Activated gamma-delta T cell treated with Interleukin-2 at 50 U/mL for 16 hours (primary cell): ENCODE data around the gene LAIR2.

Source experiments
- DNase-seq: peaks from one replicate; pipeline ENCODE4 v3.0.0-alpha.2; 2020

The LAIR2 gene

DNA sequence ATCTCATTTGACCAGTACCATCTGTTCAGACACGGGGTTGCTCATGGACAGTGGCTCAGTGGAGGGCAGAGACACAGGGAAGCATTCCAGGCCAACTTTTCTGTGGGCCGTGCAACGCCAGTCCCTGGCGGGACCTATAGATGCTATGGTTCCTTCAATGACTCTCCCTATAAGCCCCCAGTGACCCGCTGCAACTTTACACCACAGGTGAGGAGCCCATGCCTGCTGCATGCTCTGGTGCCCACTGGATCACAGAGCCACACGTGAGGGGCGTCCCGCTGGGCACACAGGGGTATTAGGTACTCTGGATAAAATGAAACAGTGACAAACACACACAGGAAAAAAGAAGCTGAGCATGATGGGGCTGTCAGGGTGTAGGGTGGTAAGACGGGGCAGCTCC, 34.3 kb downstream of the LAIR2 start:
- no peak for DNase-seq

GRCh38 chr19:54541712-54542111, 39.1 kb downstream of the LAIR2 start:
- DNase-seq: no peak

GRCh38 chr19:54548806-54549205, 46.2 kb downstream of the LAIR2 start:
- no peak for DNase-seq

DNA sequence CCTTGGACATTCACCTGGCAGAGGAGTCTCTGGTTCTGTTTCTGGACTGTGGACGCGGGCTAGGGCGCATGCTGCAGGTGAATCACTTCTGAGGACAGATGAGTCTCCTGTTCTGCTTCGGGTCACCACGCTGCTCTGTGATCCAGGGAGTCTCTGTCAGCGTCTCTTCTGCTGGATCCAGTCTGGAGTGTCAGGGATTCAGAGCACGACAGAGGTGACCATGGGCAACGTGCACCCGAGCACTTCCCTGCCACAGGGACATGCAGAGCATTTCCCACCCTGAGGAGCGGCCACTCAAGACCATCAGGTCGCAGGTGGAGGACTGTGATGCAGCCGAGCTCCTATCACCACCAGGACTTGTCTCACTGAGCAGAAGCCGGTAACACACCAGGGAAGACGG, 46.6 kb downstream of the LAIR2 start:
- no peak for DNase-seq

DNA sequence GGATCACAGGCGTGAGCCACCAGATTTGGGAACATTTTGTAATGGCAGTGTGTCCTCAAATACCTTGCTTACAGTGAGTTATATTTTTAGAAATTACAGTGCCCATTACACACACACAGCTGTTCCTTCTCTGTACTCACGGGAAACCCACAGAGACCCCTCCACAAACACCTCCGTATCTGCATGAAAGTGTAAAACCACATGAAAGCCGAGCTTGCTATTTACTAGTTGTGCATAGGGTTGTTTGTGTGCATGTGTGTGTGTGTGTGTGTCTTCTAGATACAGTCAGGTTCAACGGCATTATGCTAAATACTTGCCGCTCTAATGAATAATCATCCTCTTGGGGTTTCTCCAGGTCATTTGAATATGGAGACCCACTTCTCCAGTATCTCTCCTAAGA, 48.7 kb downstream of the LAIR2 start:
- DNase-seq: peak; percentile 51

DNA sequence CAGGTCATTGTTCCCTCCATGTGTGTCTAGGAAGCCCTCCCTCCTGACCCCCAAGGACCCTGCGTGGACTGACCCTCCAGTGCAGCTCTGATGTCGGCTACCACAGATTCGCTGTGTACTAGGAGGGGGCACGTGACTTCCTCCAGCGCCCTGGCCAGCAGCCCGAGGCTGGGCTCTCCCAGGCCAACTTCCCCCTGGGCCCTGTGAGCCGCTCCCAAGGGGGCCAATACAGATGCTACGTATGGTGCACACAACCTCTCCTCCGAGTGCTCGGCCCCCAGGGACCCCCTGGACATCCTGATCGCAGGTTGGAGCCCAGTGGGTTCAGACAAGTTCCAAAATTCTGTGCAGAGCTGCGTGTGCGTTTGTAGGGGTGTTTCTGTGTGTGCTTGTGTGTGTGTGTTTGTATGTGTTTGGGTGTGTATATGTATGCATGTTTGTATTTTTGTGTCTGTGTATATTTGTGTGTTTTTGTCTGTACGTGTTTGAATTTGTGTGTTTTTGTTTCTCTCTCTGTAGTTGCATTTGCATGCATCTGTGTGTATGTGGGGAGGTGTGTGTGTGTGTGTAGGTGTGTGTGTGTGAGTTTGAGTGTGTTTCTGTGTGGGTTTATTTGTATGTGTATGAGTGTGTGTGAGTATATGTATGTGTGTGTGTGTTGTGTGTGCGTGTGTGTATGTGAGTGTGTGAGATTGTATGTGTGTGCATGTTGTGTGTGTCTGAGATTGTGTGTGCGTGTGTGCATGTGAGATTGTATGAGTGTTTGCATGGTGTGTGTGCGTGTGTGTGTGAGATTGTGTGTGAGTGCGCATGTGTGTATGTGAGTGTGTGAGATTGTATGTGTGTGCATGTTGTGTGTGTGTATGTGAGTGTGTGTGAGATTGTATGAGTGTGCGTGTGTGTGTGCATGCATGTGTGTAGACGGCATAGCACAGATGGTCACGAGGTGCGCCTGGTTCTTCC, 49.6 kb downstream of the LAIR2 start:
- DNase-seq: no peak

DNA sequence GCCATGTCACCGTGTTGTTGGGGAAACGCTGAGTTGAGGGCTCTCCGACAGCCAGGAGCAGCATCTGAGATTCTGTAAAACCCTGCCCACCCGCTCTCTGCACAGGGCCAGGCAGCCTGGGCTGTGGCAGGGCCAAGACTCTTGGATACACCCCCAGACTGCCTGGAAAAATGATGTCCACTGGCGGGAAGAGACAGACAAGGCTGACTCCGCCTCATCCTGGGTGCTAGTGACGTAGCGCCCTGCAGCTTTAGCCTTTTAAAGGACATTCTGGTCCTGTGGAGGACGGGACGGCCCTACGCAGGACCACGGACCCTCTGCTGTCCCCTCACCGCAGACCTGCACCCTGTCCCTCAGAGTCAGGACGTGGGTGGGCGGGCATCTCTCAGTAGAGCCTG, 50.3 kb downstream of the LAIR2 start:
- DNase-seq: no peak

DNA sequence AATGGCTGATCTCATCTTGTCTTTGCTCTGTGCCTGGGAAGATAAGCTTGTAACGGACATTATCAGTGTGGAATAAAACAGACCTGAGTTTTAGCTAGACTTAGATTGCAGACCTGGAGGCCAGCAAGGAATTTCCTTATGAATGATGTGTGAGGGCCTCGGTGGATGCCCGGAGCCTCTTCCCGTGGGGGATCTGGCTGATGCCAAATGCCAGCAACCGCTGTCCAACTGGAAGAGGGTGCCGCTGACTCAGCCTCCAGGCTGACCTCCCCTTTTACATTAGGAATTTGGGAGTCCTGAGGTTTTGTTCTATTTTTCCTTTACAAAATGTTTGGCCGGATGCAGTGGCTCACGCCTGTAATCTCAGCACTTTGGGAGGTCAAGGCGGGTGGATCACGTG, 51.4 kb downstream of the LAIR2 start:
- no peak for DNase-seq

DNA sequence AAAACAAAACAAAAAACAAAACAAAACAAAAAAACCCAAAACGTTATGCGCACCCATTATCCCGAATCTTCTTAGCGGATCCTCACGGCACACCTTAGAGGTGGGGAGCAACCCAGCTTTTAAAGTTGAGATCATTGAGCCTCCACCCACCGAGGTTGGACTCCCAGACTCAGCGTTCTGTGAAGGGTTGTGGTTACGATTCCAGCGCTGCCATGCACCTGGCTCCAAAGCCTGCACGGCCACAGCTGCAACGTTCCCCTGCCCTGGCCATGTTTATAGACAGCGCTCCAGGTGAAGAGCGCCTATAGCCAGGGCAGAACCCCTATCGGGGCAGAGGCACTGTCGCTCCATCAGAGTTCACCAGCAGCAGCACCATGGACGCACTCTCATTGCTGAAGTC, 52.3 kb downstream of the LAIR2 start:
- DNase-seq: no peak

DNA sequence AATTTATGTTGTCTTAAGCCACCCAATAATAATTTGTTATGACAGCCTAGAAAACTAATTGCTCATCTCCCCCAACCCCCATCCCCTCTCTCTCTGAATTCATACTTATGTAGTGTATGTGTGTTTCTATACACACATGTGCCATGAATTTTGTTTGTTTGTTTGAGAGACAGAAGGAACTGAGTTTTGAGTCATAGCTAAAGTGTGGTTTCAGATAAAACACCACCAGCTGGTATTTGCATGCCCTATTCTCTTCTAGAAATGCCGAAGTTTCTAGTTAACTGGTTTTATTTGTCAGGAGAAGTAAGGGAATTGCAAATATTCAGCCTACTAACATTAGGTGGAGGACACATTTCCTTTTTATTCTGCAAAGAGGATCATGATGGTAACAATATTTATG, 53.6 kb downstream of the LAIR2 start:
- DNase-seq: no peak

GRCh38 chr19:54558339-54558738, 55.7 kb downstream of the LAIR2 start:
- no peak for DNase-seq
